Liver (tissue), 3 donors: ENCODE data around the gene SLC25A45.

Experiments
- ATF3 ChIP-seq: IDR thresholded peaks from 2 replicates; pipeline ENCODE4 v1.6.1; 2016; ENCODE audit warnings: antibody characterized with exemption
- CTCF ChIP-seq: fragments of 150-350 bp; IDR thresholded peaks from 2 replicates; pipeline ENCODE4 v1.5.1; 2017; ENCODE audit warnings: improper control_type of control experiment, low read depth, low read length; ENCODE audit not compliant: missing input control
- FOXA1 ChIP-seq: IDR thresholded peaks from 2 replicates; pipeline ENCODE4 v1.6.1; 2016; ENCODE audit warnings: antibody characterized with exemption
- GABPA ChIP-seq, 2 donors: IDR thresholded peaks in 1 of 2; conservative IDR thresholded peaks in 1 of 2; 2 replicates each; pipeline ENCODE4 v1.6.1; 2016; ENCODE audit warnings: antibody characterized with exemption in 2 of 2, mild to moderate bottlenecking in 1 of 2, moderate library complexity in 1 of 2
- JUND ChIP-seq, 2 donors: IDR thresholded peaks; 2 replicates each; pipeline ENCODE4 v1.6.1; 2016; ENCODE audit warnings: antibody characterized with exemption in 2 of 2
- MAX ChIP-seq: IDR thresholded peaks from 2 replicates; pipeline ENCODE4 v1.6.1; 2016; ENCODE audit warnings: antibody characterized with exemption
- RAD21 ChIP-seq, 2 donors: IDR thresholded peaks; 2 replicates each; pipeline ENCODE4 v1.6.1; 2016; ENCODE audit warnings: antibody characterized with exemption in 2 of 2, mild to moderate bottlenecking in 2 of 2
- REST ChIP-seq: IDR thresholded peaks from 2 replicates; pipeline ENCODE4 v1.6.1; 2016; ENCODE audit warnings: antibody characterized with exemption, mild to moderate bottlenecking
- RXRA ChIP-seq, 2 donors: IDR thresholded peaks; 2 replicates each; pipeline ENCODE4 v1.6.1; 2017 to 2018; ENCODE audit warnings: antibody characterized with exemption in 2 of 2, mild to moderate bottlenecking in 1 of 2
- SP1 ChIP-seq: IDR thresholded peaks from 2 replicates; pipeline ENCODE4 v1.6.1; 2018; ENCODE audit warnings: antibody characterized with exemption, mild to moderate bottlenecking
- TAF1 ChIP-seq: conservative IDR thresholded peaks from 2 replicates; pipeline ENCODE4 v1.6.1; 2016; ENCODE audit warnings: antibody characterized with exemption, mild to moderate bottlenecking
- YY1 ChIP-seq: IDR thresholded peaks from 2 replicates; pipeline ENCODE4 v1.6.1; 2016; ENCODE audit warnings: antibody characterized with exemption, mild to moderate bottlenecking
- ZBTB33 ChIP-seq: IDR thresholded peaks from 2 replicates; pipeline ENCODE4 v1.6.1; 2016; ENCODE audit warnings: antibody characterized with exemption
- donor health status: healthy.
- donor health status: healthy.

- TF ChIP-seq RXRA (IDR thresholded peaks at IDR 0.05) (no peak), YY1 (no peak), CTCF (no peak), ATF3 (no peak), JUND (IDR thresholded peaks at IDR 0.05) (no peak), SP1 (no peak), REST (no peak), MAX (no peak), FOXA1 (no peak), RAD21 (IDR thresholded peaks at IDR 0.05) (no peak), TAF1 (no peak), GABPA (IDR thresholded peaks at IDR 0.05 in 1 of 2, conservative IDR thresholded peaks at IDR 0.05 in 1 of 2) (no peak), ZBTB33 (no peak)
Measured at GRCh38 chr11:65378928-65379638, 3.4 kb downstream of the SLC25A45 start.
